ENCODE results near the gene GHRHR. TPM values are rescaled to one million over a fixed set of nuclear protein-coding genes. Genes with fewer than 3 reads are reported as not detected.

The GHRHR gene
- total and polyA plus RNA-seq, 8 donors: 0.31 to 0.51 (median 0.48) TPM; not detected in 5

DNA sequence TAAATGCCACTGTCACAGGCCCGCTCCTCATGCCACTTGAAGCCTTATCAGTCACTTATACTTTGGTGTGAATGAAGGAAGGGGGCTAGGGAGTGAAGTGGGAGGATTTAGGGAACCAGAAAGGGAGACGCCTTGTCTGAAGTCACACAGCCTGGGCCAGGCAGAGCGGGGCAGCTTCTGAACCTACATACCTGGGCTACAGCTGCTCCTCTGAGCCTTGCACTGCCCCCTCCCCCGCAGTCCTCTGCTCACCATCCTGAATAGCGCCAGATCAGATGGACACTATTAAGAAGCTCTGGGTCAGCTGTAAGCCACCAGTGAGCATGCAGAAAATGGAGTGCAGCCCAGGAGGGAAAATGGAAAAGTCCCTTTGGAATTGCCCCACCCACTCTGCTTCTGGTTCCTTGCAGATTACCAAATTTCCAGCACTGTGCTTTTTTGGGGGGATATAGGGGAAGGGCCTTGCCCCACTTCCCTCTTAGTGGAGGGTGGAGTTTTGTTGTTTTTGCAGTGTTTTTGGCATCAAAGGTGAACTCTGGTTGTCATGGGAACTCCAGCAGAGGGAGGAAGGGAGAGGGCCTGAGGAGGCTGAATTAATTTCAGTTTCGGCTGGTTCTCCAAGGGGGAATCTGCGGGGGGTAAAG lies 53.4 kb downstream of the GHRHR start:
- H3K4me3 ChIP-seq: no peak overlapping the region

DNA sequence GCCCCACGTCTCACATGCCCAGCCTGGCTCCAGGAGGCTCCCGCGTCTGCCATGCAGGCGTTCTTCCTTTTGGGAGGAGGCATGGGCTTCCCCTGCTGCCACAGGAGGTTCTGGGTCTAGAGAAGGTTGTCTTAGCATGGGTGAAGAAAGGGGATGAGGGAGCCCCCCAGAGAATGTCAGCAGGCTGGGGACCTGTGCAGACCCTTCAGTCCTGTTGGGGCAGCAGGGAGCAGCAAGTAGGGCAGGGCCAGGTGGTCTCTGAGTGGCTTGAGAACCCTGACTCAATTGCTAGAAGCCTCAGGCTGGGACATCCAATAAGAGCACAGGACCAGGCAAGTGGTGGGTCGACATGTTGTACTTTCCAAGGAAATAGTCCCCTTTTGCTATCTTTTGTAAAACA lies 54.0 kb downstream of the GHRHR start:
- intact Hi-C loops (cut with DNase I): no loop called here
- H3K36me3 ChIP-seq: no peaks in the 10 kb centered on the region
- ATAC-seq (no peak), DNase-seq (no peak)
- no peaks in the 10 kb centered on the region for H3K27me3 ChIP-seq
- TF ChIP-seq, protein P1, sequence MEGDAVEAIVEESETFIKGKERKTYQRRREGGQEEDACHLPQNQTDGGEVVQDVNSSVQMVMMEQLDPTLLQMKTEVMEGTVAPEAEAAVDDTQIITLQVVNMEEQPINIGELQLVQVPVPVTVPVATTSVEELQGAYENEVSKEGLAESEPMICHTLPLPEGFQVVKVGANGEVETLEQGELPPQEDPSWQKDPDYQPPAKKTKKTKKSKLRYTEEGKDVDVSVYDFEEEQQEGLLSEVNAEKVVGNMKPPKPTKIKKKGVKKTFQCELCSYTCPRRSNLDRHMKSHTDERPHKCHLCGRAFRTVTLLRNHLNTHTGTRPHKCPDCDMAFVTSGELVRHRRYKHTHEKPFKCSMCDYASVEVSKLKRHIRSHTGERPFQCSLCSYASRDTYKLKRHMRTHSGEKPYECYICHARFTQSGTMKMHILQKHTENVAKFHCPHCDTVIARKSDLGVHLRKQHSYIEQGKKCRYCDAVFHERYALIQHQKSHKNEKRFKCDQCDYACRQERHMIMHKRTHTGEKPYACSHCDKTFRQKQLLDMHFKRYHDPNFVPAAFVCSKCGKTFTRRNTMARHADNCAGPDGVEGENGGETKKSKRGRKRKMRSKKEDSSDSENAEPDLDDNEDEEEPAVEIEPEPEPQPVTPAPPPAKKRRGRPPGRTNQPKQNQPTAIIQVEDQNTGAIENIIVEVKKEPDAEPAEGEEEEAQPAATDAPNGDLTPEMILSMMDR (IDR thresholded peaks at IDR 0.05): no peak
- no peaks in the 10 kb centered on the region for H3K4me1 ChIP-seq
- no peak overlapping the region for H3K4me3 ChIP-seq
- no peak overlapping the region for H3K27ac ChIP-seq
- H3K9me3 ChIP-seq: no peaks in the 10 kb centered on the region

More for the DNA sequence above, 53.4 kb downstream of the GHRHR start:
- intact Hi-C loops (cut with DNase I): no loop called here
- H3K4me1 ChIP-seq: no peaks in the 10 kb centered on the region
- ATAC-seq: no peak
- H3K27me3 ChIP-seq: no peaks in the 10 kb centered on the region
- TF ChIP-seq, protein P1 (IDR thresholded peaks at IDR 0.05): no peak
- H3K27ac ChIP-seq: no peak overlapping the region
- H3K9me3 ChIP-seq: no peaks in the 10 kb centered on the region
- peak in 2 of 4 donors; percentile 4 to 41 for DNase-seq
- no peaks in the 10 kb centered on the region for H3K36me3 ChIP-seq

DNA sequence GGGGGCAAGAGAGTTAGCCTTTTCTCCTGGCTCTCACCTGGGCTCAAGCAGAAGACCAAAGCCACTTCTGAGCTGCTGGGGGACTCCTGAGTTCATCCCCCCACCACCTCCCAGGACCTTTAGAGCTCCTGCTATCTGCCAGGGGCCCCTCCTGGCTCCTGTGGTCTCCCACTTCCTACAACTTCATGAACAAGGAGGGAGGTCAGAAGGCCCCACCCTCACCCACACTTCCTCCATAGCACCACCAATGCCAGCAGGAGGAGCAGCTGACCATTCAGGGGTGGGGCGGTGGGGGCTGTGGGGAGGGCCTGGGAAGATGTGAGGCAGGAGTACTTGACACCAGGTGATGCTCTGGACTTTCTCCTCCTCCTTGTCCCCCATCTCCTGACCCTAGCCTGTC lies 55.8 kb downstream of the GHRHR start:
- Histone ChIP-seq H3K4me3 (no peak overlapping the region), H3K27me3 (no peaks in the 10 kb centered on the region), H3K4me1 (no peaks in the 10 kb centered on the region), H3K9me3 (no peaks in the 10 kb centered on the region), H3K27ac (no peak overlapping the region), H3K36me3 (no peaks in the 10 kb centered on the region)
- intact Hi-C loops (cut with DNase I): no loop called here
- ATAC-seq (no peak), DNase-seq (no peak)
- TF ChIP-seq, protein P1 (IDR thresholded peaks at IDR 0.05): no peak

DNA sequence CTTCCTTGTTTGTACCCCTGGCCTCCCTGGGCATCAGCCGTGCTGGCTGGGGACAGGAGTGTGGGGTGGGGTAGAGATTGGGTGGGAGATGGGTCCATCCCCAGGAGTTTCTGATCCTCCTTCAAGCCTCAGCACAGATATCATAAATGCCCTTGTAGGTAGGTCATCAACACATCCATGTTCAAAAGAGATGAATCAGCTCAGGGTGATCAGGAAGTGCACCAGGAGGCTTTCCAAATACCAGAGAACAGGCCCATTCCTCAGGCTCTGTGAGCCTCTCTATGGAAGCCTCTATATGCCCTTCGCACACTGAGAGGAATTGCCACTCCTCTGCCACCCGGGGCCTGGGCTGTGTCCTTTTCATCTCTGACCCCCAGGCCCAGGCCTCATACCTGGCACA lies 56.4 kb downstream of the GHRHR start:
- Histone ChIP-seq H3K9me3 (no peaks in the 10 kb centered on the region), H3K27me3 (no peaks in the 10 kb centered on the region), H3K4me3 (no peak overlapping the region), H3K27ac (no peak overlapping the region), H3K4me1 (no peaks in the 10 kb centered on the region), H3K36me3 (no peaks in the 10 kb centered on the region)
- DNase-seq (peak in 1 of 4 donors; percentile 39), ATAC-seq (no peak)
- intact Hi-C loops (cut with DNase I): no loop called here
- TF ChIP-seq, protein P1 (IDR thresholded peaks at IDR 0.05): no peak

DNA sequence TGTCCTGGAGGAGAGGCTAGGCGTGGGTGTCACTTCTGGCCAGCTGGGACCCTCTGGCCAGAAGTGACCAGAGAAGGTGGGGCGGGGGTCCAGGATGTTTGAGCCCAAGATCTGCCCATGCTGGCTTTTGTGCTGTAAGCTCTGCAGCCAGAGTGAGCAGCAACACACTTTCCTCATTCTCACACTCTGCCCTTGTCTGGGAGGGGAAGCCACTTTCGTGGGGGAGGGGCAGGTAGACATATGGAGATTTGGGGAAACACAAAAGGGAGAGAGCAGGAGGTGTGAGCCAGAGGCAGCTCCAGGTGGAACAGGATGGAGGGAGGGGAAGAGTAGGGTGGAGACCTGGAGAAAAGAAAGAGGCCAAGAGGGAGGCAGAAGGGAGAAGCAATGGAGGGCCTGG lies 56.9 kb downstream of the GHRHR start:
- H3K4me3 ChIP-seq: no peak overlapping the region
- H3K4me1 ChIP-seq: no peaks in the 10 kb centered on the region
- TF ChIP-seq, protein P1 (IDR thresholded peaks at IDR 0.05): no peak
- intact Hi-C loops (cut with DNase I): no loop called here
- H3K27me3 ChIP-seq: no peaks in the 10 kb centered on the region
- ATAC-seq: no peak
- no peak for DNase-seq
- no peaks in the 10 kb centered on the region for H3K36me3 ChIP-seq
- H3K27ac ChIP-seq: no peak overlapping the region
- no peaks in the 10 kb centered on the region for H3K9me3 ChIP-seq
